OCI-LY1 (cell line): Measurements from ENCODE around the gene ACACA.

Experiments
- EZH2 ChIP-seq: fragments of 200-600 bp; sonication (generic), shearing (Covaris generic); IDR thresholded peaks from 2 replicates; pipeline ENCODE4 v1.8.0; 2017; ENCODE audit warnings: borderline replicate concordance, mixed run types, mild to moderate bottlenecking, antibody characterized with exemption, low read length, moderate library complexity, mixed read lengths
- TF ChIP-seq, protein P1 (sequence below): fragments of 200-600 bp; sonication (generic), shearing (Covaris generic); IDR thresholded peaks from 2 replicates; pipeline ENCODE4 v1.5.1; 2017; ENCODE audit warnings: mild to moderate bottlenecking, antibody characterized with exemption, low read length, moderate library complexity, mixed read lengths

DNA sequence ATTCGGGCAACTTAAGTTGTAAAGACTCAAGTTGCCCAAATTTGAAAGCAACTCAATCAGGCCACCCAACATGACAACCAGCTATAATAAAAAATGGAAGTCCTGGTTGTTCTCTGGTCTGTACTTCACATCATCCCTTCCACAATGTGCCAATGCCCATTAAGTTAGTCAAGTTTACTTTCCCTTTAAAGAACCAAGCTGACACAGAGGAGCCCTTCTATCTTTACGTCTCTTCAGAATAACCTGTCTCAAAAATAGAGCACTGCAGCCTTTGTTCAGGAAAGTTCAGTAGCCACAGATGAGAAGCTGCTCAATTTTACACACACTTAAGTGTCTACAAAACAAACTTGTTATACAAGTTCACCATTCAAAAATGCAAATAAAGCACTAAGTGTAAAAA is 106.0 kb downstream of the ACACA start:
- TF ChIP-seq, protein P1, sequence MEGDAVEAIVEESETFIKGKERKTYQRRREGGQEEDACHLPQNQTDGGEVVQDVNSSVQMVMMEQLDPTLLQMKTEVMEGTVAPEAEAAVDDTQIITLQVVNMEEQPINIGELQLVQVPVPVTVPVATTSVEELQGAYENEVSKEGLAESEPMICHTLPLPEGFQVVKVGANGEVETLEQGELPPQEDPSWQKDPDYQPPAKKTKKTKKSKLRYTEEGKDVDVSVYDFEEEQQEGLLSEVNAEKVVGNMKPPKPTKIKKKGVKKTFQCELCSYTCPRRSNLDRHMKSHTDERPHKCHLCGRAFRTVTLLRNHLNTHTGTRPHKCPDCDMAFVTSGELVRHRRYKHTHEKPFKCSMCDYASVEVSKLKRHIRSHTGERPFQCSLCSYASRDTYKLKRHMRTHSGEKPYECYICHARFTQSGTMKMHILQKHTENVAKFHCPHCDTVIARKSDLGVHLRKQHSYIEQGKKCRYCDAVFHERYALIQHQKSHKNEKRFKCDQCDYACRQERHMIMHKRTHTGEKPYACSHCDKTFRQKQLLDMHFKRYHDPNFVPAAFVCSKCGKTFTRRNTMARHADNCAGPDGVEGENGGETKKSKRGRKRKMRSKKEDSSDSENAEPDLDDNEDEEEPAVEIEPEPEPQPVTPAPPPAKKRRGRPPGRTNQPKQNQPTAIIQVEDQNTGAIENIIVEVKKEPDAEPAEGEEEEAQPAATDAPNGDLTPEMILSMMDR = no peak
- no peak for TF ChIP-seq EZH2
